GM21786 (cell line): Measurements from ENCODE around the gene IL31.

Source experiments
- ATAC-seq: cut with Tn5 transposase; IDR thresholded peaks from one replicate; pipeline ENCODE4 v1.9.1; 2021; ENCODE audit not compliant: unreplicated experiment

The IL31 gene

GRCh38 chr12:122158700-122159285 is 15.2 kb downstream of the IL31 start:
- ATAC-seq, result no peak

- ATAC-seq, result no peak
These were observed 18.3 kb downstream of the IL31 start for GRCh38 chr12:122155705-122156104.

- ATAC-seq, result no peak
These were observed 21.3 kb downstream of the IL31 start for GRCh38 chr12:122152754-122153153.

- ATAC-seq, result no peak
These were observed 23.8 kb downstream of the IL31 start for GRCh38 chr12:122150127-122150681.

- ATAC-seq, result no peak
These were observed 25.4 kb downstream of the IL31 start for GRCh38 chr12:122148657-122149056.

DNA sequence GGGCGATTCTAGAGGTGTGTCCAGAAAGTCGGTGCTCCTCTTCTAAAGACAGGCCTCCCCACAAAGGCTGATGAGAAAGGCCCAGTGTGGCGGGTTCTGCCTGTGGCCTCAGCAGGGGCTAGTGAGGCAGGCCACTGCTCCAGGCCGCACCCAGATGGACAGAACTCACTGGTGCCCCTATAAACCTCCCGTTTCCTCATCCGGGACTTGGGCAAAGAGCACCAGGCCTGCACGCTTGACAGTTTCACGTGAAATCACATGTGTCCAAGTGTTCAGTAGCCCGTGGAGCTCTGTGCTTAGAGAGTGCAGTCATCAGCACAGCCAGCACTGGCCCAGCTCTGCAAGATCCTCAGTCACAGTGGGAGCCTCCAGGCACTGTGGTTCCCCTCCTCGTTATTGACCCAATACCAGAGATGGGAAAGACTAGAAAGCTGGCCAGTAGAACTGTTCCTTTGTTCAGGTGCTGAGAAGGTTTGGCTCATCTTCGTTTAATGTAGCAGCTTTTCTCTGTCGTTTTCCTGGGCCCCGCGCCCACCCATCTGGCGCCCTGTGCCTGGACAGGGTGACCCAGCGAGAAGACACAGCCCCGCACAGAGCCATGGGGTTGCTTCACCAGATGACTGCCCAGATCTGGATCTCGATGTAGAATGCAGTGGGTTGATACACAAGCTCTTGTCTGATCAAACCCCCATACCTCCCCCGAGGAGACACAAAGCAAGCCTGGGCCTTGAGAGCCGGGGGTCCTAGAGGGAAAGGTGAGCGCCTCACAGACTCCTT is 26.3 kb downstream of the IL31 start:
- ATAC-seq, result no peak

DNA sequence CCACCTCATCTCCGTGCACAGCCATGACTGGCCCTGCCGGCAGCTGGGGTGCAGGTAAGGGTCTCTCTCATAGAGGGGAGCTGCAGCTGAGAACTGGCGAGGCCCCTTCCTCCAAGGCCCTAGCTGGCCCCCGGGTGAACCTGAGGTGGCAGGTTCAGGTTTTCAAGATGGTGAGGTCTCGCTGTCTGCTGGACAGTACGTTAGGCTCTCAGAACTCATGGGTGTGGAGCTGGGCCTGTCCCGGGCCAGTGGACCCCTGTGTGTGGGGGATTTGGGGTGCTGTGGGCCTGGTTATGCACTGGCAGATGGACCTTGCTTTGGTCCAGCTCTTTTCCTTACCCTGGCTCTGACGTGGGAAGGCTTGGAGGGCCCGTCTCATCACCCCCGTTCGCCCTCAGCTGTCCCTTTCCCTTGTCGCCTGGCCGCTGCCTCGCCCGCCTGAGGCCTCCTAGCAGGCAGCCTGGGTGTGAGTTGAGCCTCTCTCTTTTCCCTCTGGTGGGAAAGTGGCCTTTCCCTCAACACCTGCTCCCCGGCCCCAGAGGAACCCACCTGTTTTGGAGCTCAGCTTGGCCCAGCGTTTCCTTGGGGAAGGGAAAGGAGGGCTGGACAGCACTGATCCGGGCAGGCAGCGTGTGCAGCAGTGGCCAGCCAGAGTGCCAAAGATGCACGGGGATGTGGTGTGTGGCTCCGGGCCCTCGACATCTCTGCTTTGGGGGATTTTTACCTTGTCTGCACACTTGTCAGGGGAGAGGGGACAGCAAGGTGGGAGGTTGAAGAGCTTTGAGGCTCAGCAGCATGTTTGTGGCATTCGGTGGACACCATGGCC is 28.3 kb downstream of the IL31 start:
- ATAC-seq, result no peak

DNA sequence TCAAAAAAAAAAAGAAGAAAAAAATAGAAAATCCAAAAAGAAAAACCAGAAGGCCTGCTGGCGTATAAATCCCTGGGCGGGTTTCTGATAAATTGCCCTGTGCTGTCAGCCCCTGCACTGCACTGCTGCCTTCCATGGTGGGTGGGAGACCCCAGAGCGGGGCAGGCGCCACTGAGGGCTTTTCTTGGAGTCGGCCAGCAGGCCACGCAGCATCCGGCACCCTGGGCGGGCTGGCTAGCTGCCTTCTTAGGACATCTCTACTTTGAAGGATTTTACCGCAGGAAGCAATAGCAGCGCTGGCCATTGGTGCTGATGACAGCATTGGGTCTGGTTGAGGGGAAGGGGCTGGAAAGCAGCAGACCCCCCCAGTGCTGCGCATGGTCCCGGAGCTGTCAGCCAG is 29.1 kb downstream of the IL31 start:
- no peak for ATAC-seq

- no peak for ATAC-seq
These were observed 31.2 kb downstream of the IL31 start for GRCh38 chr12:122142857-122143256.

DNA sequence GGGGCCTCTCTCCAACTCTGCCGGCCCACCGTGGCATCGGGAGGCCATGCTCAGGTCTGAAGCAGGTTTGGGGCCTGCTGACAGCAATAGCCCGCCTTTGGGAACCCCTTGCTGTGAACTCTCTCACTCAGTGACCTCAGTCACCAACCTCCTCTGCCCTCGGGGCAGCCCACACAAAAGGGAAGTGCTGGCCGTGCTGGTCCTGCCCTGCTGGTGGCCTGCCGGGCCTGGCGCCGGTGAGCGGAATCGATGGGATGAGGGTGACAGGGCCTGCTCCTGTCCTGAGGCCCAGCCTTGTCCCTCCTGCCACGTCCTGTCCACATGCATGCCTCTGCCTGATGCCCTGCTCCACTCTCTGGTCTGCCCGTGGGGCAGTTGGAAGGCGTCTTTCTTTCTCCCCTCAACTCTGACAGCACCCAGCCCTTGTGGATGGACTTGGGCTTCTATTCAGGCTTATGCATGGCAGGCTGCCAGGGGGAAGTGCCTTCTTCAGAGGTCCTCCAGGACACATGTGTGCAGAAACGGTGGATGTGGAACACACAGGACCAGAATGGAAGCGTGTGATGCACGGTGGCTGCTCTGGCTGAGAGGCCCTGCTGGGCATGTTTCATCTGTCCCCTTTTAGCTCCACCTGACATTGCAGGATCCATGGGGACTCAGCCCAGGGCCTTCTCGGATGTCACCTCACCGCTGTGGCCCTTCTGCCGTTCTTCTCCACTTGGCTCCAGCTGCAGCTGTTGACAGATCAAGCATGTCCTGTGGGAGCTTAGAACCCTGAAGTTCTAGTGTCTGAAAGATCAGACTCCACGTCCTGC is 31.9 kb downstream of the IL31 start:
- no peak for ATAC-seq

- no peak for ATAC-seq
These were observed 33.4 kb downstream of the IL31 start for GRCh38 chr12:122140467-122141257.

GRCh38 chr12:122139941-122140340 is 34.1 kb downstream of the IL31 start:
- ATAC-seq, result no peak

DNA sequence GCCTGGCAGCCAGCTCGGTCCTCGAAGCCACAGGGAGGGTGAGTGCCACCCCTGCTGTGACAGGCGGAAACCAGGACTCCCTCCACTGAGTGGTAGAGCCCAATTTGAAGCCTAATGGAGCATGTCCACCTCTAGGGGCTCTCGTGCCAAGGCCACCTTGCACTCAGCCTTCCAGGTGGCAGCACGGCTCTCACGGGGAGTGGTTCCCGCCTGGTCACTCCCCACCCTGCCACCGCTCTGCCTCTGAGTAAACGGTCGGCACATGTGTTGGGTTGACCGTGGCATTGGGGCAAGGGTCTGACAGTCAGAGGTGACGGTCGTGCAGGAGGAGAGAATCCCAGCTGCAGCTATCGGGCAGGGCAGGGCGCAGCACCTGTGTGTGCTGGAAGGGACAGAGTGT is 34.8 kb downstream of the IL31 start:
- no peak for ATAC-seq

DNA sequence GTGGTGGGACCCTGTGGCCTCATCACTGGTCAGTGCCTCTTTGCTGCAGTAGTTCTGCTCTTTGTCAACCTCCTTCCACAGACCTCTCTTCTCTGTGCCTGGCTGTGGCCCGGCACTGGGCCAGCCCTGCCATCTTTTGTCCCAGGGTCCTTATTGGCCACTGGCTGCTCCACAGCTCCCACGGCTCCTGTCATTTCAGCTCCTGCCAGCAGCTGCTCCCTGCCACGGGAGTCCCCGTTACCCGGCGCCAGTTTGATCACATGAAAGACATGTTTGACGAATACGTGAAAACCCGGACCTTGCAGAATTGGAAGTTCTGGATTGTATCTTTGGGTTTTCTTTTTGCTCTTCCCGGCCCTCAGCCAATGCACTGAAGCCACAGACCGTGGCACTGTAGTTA is 35.4 kb downstream of the IL31 start:
- ATAC-seq, result no peak

GRCh38 chr12:122138181-122138580 is 35.8 kb downstream of the IL31 start:
- ATAC-seq, result no peak

GRCh38 chr12:122137681-122138080 is 36.3 kb downstream of the IL31 start:
- ATAC-seq, result no peak

GRCh38 chr12:122137229-122137628 is 36.8 kb downstream of the IL31 start:
- ATAC-seq, result no peak

DNA sequence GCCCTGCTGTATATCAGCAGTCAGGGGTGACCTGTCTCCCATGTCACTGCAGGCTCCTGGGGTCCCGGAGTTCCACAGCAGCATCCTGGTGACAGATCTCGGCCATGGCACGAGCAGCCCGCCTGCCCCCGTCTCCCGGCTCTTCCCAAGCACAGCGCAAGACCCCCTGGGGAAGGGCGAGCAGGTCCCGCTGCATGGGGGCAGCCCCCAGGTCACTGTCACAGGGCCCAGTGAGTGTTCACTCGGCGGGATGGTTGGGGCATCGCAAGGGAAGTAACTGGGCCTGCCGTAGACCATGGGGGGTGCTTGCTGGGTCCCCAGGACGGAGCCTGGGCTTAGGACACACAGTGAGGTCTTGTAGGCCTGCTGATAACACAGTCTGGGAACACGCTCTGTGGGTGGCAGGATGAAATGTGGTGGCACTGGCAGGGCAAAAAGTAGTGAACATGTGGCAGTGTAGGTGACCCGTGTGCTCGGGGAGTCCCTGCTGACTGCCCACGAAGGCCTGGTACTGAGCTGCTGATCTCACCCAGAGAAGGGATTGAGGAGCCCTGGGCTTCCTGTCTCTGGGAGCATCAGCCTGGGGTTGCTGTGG is 38.5 kb downstream of the IL31 start:
- no peak for ATAC-seq

DNA sequence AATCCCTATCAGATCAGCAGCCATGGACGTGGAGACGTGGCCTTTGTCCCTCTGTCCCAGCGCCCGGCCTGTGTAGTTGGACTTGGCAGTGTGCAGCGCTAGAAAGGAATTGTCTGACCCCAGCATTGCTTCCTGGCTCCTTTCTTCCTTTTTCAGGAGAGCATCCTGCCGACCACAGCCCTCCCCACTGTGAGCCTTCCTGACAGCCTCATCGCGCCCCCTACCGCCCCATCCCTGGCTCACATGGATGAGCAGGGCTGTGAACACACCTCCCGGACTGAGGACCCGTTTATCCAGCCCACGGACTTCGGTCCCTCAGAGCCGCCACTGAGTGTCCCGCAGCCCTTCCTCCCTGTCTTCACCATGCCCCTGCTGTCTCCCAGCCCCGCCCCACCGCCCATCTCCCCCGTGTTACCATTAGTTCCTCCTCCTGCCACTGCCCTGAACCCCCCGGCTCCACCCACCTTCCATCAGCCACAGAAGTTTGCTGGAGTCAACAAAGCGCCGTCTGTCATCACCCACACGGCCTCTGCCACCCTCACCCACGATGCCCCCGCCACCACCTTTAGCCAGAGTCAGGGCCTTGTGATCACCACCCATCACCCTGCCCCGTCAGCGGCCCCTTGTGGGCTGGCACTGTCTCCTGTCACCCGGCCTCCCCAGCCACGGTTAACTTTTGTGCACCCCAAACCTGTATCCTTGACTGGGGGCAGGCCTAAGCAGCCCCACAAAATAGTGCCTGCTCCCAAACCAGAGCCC is 40.6 kb downstream of the IL31 start:
- no peak for ATAC-seq
